Cardiac muscle cell (in vitro differentiated cells and primary cell): Measurements from ENCODE around the gene ACTL8. TPM values are rescaled to one million over a fixed set of nuclear protein-coding genes. Genes with fewer than 3 reads are reported as not detected.

Experiments
- DNase-seq, 2 donors: peaks; one replicate each; pipeline versions ENCODE4 v3.0.0 to v3.0.0-alpha.2; 2010 to 2017; ENCODE audit warnings: low read depth in 1 of 2, low spot score in 1 of 2
- H3K27ac ChIP-seq: fragments of 200-600 bp; sonication (generic); 2 replicates; pipeline ENCODE4 v1.5.1; 2016
- H3K27me3 ChIP-seq: fragments of 200-600 bp; sonication (generic); 2 replicates; pipeline ENCODE4 v1.6.0; 2016; ENCODE audit warnings: control low read depth
- H3K36me3 ChIP-seq: fragments of 200-600 bp; sonication (generic); 2 replicates; pipeline ENCODE4 v1.5.1; 2016; ENCODE audit warnings: control low read depth
- H3K4me1 ChIP-seq: fragments of 200-600 bp; sonication (generic); 2 replicates; pipeline ENCODE4 v1.8.1; 2017; ENCODE audit warnings: low read depth, mild to moderate bottlenecking, mixed run types
- H3K4me3 ChIP-seq: fragments of 200-600 bp; sonication (generic); 2 replicates; pipeline ENCODE4 v1.5.1; 2016; ENCODE audit warnings: mild to moderate bottlenecking
- H3K9me3 ChIP-seq: fragments of 200-600 bp; sonication (generic); 2 replicates; pipeline ENCODE4 v1.5.1; 2017; ENCODE audit warnings: low read depth, mild to moderate bottlenecking, control low read depth
- polyA plus RNA-seq: library from polyadenylated mRNA; unstranded; fragments of >200 nt; fragmentation: Nextera tagmentation; extraction: Ambion mirVana; gene quantifications from 2 replicates; pipeline ENCODE4 v1.2.1, GENCODE V29; 2016
- total RNA-seq: library from RNA; depleted of rRNA; stranded (reverse); fragments of >200 nt; gene quantifications from 2 replicates; pipeline ENCODE4 v1.2.3, GENCODE V29; 2016
- TF ChIP-seq, protein P1 (sequence below): IDR thresholded peaks from 2 replicates; pipeline ENCODE4 v1.5.1; 2012; ENCODE audit warnings: low read depth, mild to moderate bottlenecking, low read length

The ACTL8 gene
- total and polyA plus RNA-seq, 2 experiments from 2014 or later = not detected

DNA sequence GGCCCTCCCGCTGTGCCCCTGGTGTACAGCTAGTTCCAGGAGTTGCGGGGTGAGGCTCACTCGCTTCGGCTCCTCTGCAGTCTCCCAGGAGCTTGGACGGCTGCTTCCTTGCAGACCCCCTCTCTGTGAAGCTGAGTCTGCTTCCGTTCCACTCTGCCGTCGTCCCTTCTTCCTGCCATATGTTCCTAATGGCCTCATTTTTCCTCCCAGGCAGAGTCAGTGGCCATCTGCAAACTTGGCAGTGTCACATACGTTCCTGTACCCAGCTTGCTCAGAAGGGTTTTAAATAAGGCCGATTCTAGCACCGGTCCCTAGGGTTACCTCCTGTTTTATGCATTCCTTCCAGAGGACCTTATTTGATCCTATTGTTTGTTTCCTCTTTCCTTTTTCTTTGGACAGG is 21.3 kb downstream of the ACTL8 start:
- Histone ChIP-seq H3K27me3 (no peaks in the 10 kb centered on the region), H3K36me3 (no peaks in the 10 kb centered on the region), H3K27ac (no peak overlapping the region), H3K4me1 (no peaks in the 10 kb centered on the region), H3K4me3 (no peak overlapping the region), H3K9me3 (no peaks in the 10 kb centered on the region)
- no peak for DNase-seq
- TF ChIP-seq, protein P1, sequence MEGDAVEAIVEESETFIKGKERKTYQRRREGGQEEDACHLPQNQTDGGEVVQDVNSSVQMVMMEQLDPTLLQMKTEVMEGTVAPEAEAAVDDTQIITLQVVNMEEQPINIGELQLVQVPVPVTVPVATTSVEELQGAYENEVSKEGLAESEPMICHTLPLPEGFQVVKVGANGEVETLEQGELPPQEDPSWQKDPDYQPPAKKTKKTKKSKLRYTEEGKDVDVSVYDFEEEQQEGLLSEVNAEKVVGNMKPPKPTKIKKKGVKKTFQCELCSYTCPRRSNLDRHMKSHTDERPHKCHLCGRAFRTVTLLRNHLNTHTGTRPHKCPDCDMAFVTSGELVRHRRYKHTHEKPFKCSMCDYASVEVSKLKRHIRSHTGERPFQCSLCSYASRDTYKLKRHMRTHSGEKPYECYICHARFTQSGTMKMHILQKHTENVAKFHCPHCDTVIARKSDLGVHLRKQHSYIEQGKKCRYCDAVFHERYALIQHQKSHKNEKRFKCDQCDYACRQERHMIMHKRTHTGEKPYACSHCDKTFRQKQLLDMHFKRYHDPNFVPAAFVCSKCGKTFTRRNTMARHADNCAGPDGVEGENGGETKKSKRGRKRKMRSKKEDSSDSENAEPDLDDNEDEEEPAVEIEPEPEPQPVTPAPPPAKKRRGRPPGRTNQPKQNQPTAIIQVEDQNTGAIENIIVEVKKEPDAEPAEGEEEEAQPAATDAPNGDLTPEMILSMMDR = no peak

- no peak overlapping the region for H3K27ac ChIP-seq
- H3K27me3 ChIP-seq = no peaks in the 10 kb centered on the region
- no peak for DNase-seq
- TF ChIP-seq, protein P1 = no peak
- H3K4me3 ChIP-seq = no peak overlapping the region
- H3K36me3 ChIP-seq = no peaks in the 10 kb centered on the region
- no peaks in the 10 kb centered on the region for H3K4me1 ChIP-seq
- no peaks in the 10 kb centered on the region for H3K9me3 ChIP-seq
These were observed 22.2 kb downstream of the ACTL8 start for GRCh38 chr1:17777330-17777729.

GRCh38 chr1:17777818-17778217 is 22.7 kb downstream of the ACTL8 start:
- Histone ChIP-seq H3K4me3 (no peak overlapping the region), H3K9me3 (no peaks in the 10 kb centered on the region), H3K36me3 (no peaks in the 10 kb centered on the region), H3K4me1 (no peaks in the 10 kb centered on the region), H3K27me3 (no peaks in the 10 kb centered on the region), H3K27ac (no peak overlapping the region)
- TF ChIP-seq, protein P1 = no peak
- DNase-seq = no peak

- DNase-seq = no peak
- Histone ChIP-seq H3K4me3 (no peak overlapping the region), H3K36me3 (no peaks in the 10 kb centered on the region), H3K9me3 (no peaks in the 10 kb centered on the region), H3K4me1 (no peaks in the 10 kb centered on the region), H3K27me3 (no peaks in the 10 kb centered on the region), H3K27ac (no peak overlapping the region)
- TF ChIP-seq, protein P1 = no peak
These were observed 25.8 kb downstream of the ACTL8 start for GRCh38 chr1:17780916-17781315.

GRCh38 chr1:17789926-17790325 is 34.8 kb downstream of the ACTL8 start:
- TF ChIP-seq, protein P1 = no peak

DNA sequence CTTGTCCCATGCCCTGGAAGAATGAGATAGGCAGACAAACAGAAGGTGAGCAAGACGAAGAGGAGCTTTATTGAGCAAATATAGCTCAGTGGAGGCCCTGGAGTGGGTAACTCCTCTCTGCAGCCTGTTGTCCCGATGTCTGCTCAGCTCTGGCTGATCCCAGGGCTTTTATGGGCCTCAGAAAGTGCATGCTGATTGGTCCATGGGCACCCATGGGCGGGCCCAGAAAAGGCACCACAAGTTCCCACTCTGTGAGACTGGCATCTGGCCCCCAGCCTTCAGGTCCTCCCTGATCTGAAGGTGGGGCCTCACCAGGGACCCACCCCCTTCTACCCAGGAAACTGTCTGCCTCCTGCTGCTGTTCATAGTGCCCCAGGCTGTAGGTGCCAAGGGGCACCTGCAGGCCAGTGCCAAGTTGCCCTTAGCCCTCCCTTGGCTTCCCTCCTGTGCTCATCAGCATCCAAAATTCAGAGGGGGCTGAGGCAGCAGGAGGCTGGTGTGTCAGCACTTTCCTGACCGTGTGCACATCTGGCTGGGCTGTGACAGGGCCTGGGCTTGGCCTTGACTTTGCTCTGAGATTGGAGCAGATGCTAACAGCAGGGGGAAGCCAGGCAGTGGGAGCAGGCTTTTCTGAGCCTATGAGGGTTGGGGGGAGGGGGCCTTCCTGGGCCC is 35.4 kb downstream of the ACTL8 start:
- H3K9me3 ChIP-seq = no peaks in the 10 kb centered on the region
- no peak overlapping the region for H3K27ac ChIP-seq
- no peaks in the 10 kb centered on the region for H3K36me3 ChIP-seq
- peaks cover 4% of the 10 kb centered on the region for H3K27me3 ChIP-seq
- TF ChIP-seq, protein P1 = no peak
- no peak overlapping the region for H3K4me3 ChIP-seq
- no peak for DNase-seq
- H3K4me1 ChIP-seq = no peaks in the 10 kb centered on the region

More at GRCh38 chr1:17789926-17790325, 34.8 kb downstream of the ACTL8 start:
- Histone ChIP-seq H3K36me3 (no peaks in the 10 kb centered on the region), H3K4me3 (no peak overlapping the region), H3K9me3 (no peaks in the 10 kb centered on the region), H3K4me1 (no peaks in the 10 kb centered on the region), H3K27me3 (peaks cover 4% of the 10 kb centered on the region), H3K27ac (no peak overlapping the region)
- DNase-seq = no peak
